A549 (cell line): ENCODE data around the gene F12. TPM values are rescaled to one million over a fixed set of nuclear protein-coding genes. Genes with fewer than 3 reads are reported as not detected.
A peak's percentile ranks its signal among the peaks of the same experiment; 100 is the strongest.

Experiments used
- ATAC-seq, 2 experiments: fragments of 200-7000 bp in 1 of 2; fragments of >200 bp in 1 of 2; cut with Nextera tagmentation in 1 of 2; cut with Tn5 transposase in 1 of 2; 3 replicates each; pipeline versions ENCODE4 v1.8.0 to v1.9.1; 2018 to 2020; ENCODE audit warnings: mild to moderate bottlenecking in 1 of 2, moderate library complexity in 1 of 2
- CTCF ChIA-PET: fragments of 300-600 bp; sonication (Branson Sonifier 250); formaldehyde crosslinking; extraction: SDS; loops from one replicate; lab custom pipeline; 2021; ENCODE audit warnings: antibody characterized with exemption, inconsistent platforms; lab: Yijun Ruan, JAX
- POLR2A ChIA-PET: fragments of 350-600 bp; formaldehyde crosslinking; extraction: SDS; loops from one replicate; lab custom pipeline; 2021; ENCODE audit warnings: antibody characterized with exemption, inconsistent platforms; lab: Yijun Ruan, JAX
- DNase-seq, 2 experiments: peaks; one replicate each; pipeline versions ENCODE4 v3.0.0 to v3.0.0-alpha.2; 2011 to 2016; ENCODE audit warnings: low read depth in 1 of 2, low spot score in 1 of 2
- FAIRE-seq: peaks from 2 replicates; lab custom pipeline; 2011; peaks lifted over from hg19 to GRCh38; lab: Jason Lieb, UNC
- H3K27ac ChIP-seq, 2 experiments: fragments of >200 bp; sonication (Bioruptor Twin); formaldehyde crosslinking; 3 replicates each; pipeline ENCODE4 v1.5.1; 2016 to 2017
- H3K4me1 ChIP-seq: fragments of >200 bp; sonication (Bioruptor Twin); formaldehyde crosslinking; 3 replicates; pipeline ENCODE4 v1.6.1; 2016
- H3K4me2 ChIP-seq: fragments of >200 bp; sonication (Bioruptor Twin); formaldehyde crosslinking; 3 replicates; pipeline ENCODE4 v1.6.1; 2016
- H3K4me3 ChIP-seq: fragments of >200 bp; sonication (Bioruptor Twin); formaldehyde crosslinking; 3 replicates; pipeline ENCODE4 v1.5.1; 2016
- H3K9me3 ChIP-seq: fragments of >200 bp; sonication (Bioruptor Twin); formaldehyde crosslinking; 3 replicates; pipeline ENCODE4 v1.6.1; 2016
- EP300 ChIP-seq, 2 experiments: fragments of >200 bp; sonication (Bioruptor Twin); formaldehyde crosslinking; IDR thresholded peaks; 2 replicates in 1 of 2; 3 replicates in 1 of 2; pipeline ENCODE4 v1.6.1; 2016 to 2017
- FOSL2 ChIP-seq, 2 experiments: fragments of 450-650 bp in 1 of 2; fragments of >200 bp in 1 of 2; sonication (Bioruptor Twin) in 1 of 2; formaldehyde crosslinking; IDR thresholded peaks; 2 replicates each; pipeline versions ENCODE4 v1.5.0 to v1.6.1; 2016 to 2020; ENCODE audit warnings: mild to moderate bottlenecking in 1 of 2, moderate library complexity in 1 of 2
- FOXS1 ChIP-seq: fragments of 250-450 bp; sonication (Bioruptor Pico); IDR thresholded peaks from 2 replicates; pipeline ENCODE4 v1.5.0; 2020; ENCODE audit warnings: mild to moderate bottlenecking, moderate library complexity
- GATA3 ChIP-seq: IDR thresholded peaks from 2 replicates; pipeline ENCODE4 v1.6.1; 2012; ENCODE audit warnings: borderline replicate concordance
- HDAC2 ChIP-seq: fragments of 200-600 bp; sonication (generic); IDR thresholded peaks from 2 replicates; pipeline ENCODE4 v1.6.1; 2016
- JUN ChIP-seq, 2 experiments: fragments of >200 bp; sonication (Bioruptor Twin); formaldehyde crosslinking; IDR thresholded peaks; 2 replicates in 1 of 2; 3 replicates in 1 of 2; pipeline ENCODE4 v1.6.1; 2016 to 2017
- KDM1A ChIP-seq: fragments of 200-600 bp; sonication (generic); IDR thresholded peaks from 2 replicates; pipeline ENCODE4 v1.6.1; 2016; ENCODE audit warnings: low read depth, mild to moderate bottlenecking
- MAFK ChIP-seq: fragments of 450-650 bp; IDR thresholded peaks from 2 replicates; pipeline ENCODE4 v1.6.1; 2014; ENCODE audit not compliant: partially characterized antibody
- MAX ChIP-seq: IDR thresholded peaks from 2 replicates; pipeline ENCODE4 v1.6.1; 2012
- MYC ChIP-seq: IDR thresholded peaks from 2 replicates; pipeline ENCODE4 v1.6.1; 2012; ENCODE audit warnings: mild to moderate bottlenecking, inconsistent platforms, low read length, improper control_type of control experiment, borderline replicate concordance
- NFE2L2 ChIP-seq: fragments of 150-350 bp; conservative IDR thresholded peaks from 2 replicates; pipeline ENCODE4 v1.6.1; 2014; ENCODE audit warnings: low read length
- NR3C1 ChIP-seq: fragments of >200 bp; sonication (Bioruptor Twin); formaldehyde crosslinking; IDR thresholded peaks from 3 replicates; pipeline ENCODE4 v1.6.1; 2017
- PBX3 ChIP-seq: IDR thresholded peaks from 2 replicates; pipeline ENCODE4 v1.6.1; 2012
- POLR2AphosphoS2 ChIP-seq: conservative IDR thresholded peaks from 2 replicates; pipeline ENCODE4 v1.6.1; 2012; ENCODE audit warnings: low read length, improper control_type of control experiment, inconsistent platforms
- RARB ChIP-seq: fragments of 250-450 bp; sonication (Bioruptor Pico); IDR thresholded peaks from 2 replicates; pipeline ENCODE4 v1.8.0; 2021; ENCODE audit warnings: mild to moderate bottlenecking, moderate library complexity
- REST ChIP-seq: fragments of 200-600 bp; sonication (generic); IDR thresholded peaks from 2 replicates; pipeline ENCODE4 v1.6.1; 2016; ENCODE audit warnings: antibody characterized with exemption, mild to moderate bottlenecking, moderate library complexity
- RNF2 ChIP-seq: fragments of 200-600 bp; sonication (generic); IDR thresholded peaks from 2 replicates; pipeline ENCODE4 v1.6.1; 2016; ENCODE audit warnings: low read depth, mild to moderate bottlenecking, antibody characterized with exemption, moderate library complexity, borderline replicate concordance
- SMC3 ChIP-seq: fragments of >200 bp; sonication (Bioruptor Twin); formaldehyde crosslinking; IDR thresholded peaks from 3 replicates; pipeline ENCODE4 v1.6.1; 2018; ENCODE audit warnings: inconsistent platforms
- TFCP2L1 ChIP-seq: fragments of 250-450 bp; sonication (Bioruptor Pico); IDR thresholded peaks from 2 replicates; pipeline ENCODE4 v1.5.0; 2021; ENCODE audit warnings: mild to moderate bottlenecking
- TP53 ChIP-seq: fragments of 250-450 bp; sonication (Bioruptor Pico); IDR thresholded peaks from 2 replicates; pipeline ENCODE4 v1.5.0; 2021; ENCODE audit warnings: mild to moderate bottlenecking, moderate library complexity
- WGBS: methylation state at CpG from one replicate; pipeline ENCODE4 v1.1.6; 2017; ENCODE audit errors: missing lambda C conversion rate; 5-methylcytosine and 5-hydroxymethylcytosine counted together
- polyA plus RNA-seq, 4 experiments: library from polyadenylated mRNA; depleted of rRNA in 3 of 4; stranded (reverse); fragments of >200 nt; fragmentation: RNase III in 1 of 4; extraction: RNeasy Plus Mini Kit Qiagen cat#74134 plus additional on column Dnase treatment in 1 of 4; gene quantifications; 2 replicates in 3 of 4; 3 replicates in 1 of 4; pipeline ENCODE4 v1.2.3, GENCODE V29; 2011 to 2017

Gene F12
- polyA plus RNA-seq, 2 of the 4 experiments (the other 2 are of a cell fraction): 5.3 to 14.3 TPM

GRCh38 chr5:177434942-177435738, 25.8 kb upstream of the F12 start:
- no peak for DNase-seq
- WGBS: 88% methylated on average over 19 of the region's 20 CpGs
- no peaks in the 10 kb centered on the region for H3K9me3 ChIP-seq
- no peaks in the 10 kb centered on the region for H3K4me1 ChIP-seq
- ATAC-seq: no peak; a peak in 1 of 6 replicates
- CTCF ChIA-PET: interaction anchor here (1.0 to 36.0 kb wide), 6 partner anchors 11 to 117 kb away, joined by 3 to 871 read pairs (median 77); partner anchors contain the start of gene PRR7
- H3K4me2 ChIP-seq: no peak overlapping the region
- no peak overlapping the region; a peak in 1 of 6 replicates for H3K27ac ChIP-seq
- no peak overlapping the region for H3K4me3 ChIP-seq
- FAIRE-seq: no peak
- no peak for TF ChIP-seq TFCP2L1
- no peak for TF ChIP-seq EP300 (IDR thresholded peaks at IDR 0.05)
- no peak for TF ChIP-seq NR3C1
- TF ChIP-seq RARB (CRISPR knock-in tag): no peak
- 0 out of 2 replicates have a peak, but pooled peaks have one; percentile 36 for TF ChIP-seq PBX3
- TF ChIP-seq MAFK: no peak
- TF ChIP-seq MAX: no peak
- no peak for TF ChIP-seq FOSL2 (IDR thresholded peaks at IDR 0.05)
- TF ChIP-seq FOSL2 (CRISPR knock-in tag; IDR thresholded peaks at IDR 0.05): no peak
- no peak for TF ChIP-seq SMC3
- POLR2A ChIA-PET: no interaction called here

- H3K4me1 ChIP-seq: no peaks in the 10 kb centered on the region
- no peak overlapping the region for H3K4me2 ChIP-seq
- ATAC-seq: peak in 1 of 2 experiments; percentile 9; a peak in 3 of 6 replicates
- no peak for FAIRE-seq
- no peak overlapping the region for H3K4me3 ChIP-seq
- POLR2A ChIA-PET: no interaction called here
- CTCF ChIA-PET: interaction anchor here (1.0 to 36.0 kb wide), 5 partner anchors 10 to 116 kb away, joined by 3 to 871 read pairs (median 12); partner anchors contain the start of gene PRR7
- 81% methylated on average over 6 of the region's 8 CpGs for WGBS
- H3K9me3 ChIP-seq: no peaks in the 10 kb centered on the region
- DNase-seq: no peak
- TF ChIP-seq HDAC2 (no peak), TFCP2L1 (no peak), POLR2AphosphoS2 (no peak), RNF2 (no peak), JUN (IDR thresholded peaks at IDR 0.05) (no peak; a peak in 1 of 5 replicates), PBX3 (no peak), NFE2L2 (no peak), FOXS1 (CRISPR knock-in tag) (no peak), REST (no peak), KDM1A (no peak), TP53 (CRISPR knock-in tag) (no peak), FOSL2 (IDR thresholded peaks at IDR 0.05) (no peak), FOSL2 (CRISPR knock-in tag; IDR thresholded peaks at IDR 0.05) (no peak), GATA3 (no peak), MYC (no peak)
- peak overlapping the region in 1 of 2 experiments; percentile 1; a peak in 1 of 6 replicates for H3K27ac ChIP-seq
These were observed 25.1 kb upstream of the F12 start for GRCh38 chr5:177434437-177434836.
